SIG-M5 treated with dmso at 0.1 percent for 504 hours (cell line): ENCODE data around the gene NLGN2.
"Not testable (repeated sequence)": the region's sequence is repeated elsewhere in the genome, so short reads cannot be mapped to it uniquely, and the experiment has no call there.

Source experiments
- DNase-seq: peaks from one replicate; lab custom pipeline; 2025; ENCODE audit not compliant: unreplicated experiment; lab: John Stamatoyannopoulos, UW

Gene NLGN2

DNA sequence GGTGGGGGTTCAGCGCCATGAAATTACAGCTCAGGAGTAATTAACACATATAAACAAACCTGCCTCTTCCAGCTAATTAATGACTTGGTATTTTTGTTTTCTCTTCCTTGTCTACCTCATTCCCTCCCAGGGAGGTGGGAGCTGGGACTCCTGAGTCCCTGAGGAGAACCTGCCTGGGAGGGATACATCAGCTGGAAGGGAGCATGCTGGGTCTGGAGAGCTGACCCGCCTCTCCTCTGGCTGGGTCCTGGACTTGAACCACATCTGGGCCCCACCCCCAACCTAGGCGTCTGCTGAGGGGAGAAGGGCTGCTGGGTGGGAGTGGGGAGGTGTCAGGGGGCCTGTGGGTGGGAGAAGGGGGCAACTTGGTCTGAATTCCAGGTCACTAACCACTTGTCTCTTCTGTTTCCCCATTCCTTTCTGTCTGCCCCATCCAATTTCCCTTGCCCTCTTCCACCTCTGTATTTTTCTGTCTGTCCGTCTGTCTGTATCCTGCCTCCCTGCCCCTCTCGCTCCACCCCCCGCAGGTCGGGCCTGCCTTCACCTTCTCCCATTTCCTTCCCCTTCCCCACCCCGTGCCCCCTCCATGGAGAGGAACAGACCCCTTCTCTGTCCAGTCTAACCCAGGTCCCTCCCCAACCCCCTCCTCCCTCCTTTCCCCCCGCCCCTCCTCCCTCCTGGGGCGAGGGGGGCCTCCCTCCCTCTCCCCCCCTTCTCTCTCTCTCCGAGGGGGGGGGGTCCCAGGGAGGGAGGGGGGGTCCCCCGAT, at the start of gene NLGN2:
TSS of gene NLGN2 (plus strand) at position 361 of the 767 bp plus-strand sequence. CDS start 411 bp downstream, outside the sequence.
- no peak for DNase-seq

GRCh38 chr17:7361906-7362305, 45.7 kb upstream of the NLGN2 start:
- DNase-seq: no peak

DNA sequence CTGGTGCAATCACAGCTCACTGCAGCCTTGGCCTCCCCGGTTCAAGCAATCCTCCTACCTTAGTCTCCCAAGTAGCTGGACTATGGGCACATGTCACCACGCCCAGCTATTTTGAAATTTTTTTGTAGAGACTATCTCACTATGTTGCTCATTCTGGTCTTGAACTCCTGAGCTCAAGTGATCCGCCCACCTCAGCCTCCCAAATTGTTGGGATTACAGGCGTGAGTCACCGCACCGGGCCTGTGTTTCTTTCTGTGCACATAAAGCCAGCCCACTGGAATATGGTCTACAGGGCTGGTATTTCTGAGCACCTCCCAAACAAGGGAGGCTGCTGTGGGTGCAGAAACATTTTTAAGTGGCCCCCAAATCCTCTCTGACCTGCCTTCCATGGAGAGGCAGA, 44.3 kb upstream of the NLGN2 start:
- no peak for DNase-seq

DNA sequence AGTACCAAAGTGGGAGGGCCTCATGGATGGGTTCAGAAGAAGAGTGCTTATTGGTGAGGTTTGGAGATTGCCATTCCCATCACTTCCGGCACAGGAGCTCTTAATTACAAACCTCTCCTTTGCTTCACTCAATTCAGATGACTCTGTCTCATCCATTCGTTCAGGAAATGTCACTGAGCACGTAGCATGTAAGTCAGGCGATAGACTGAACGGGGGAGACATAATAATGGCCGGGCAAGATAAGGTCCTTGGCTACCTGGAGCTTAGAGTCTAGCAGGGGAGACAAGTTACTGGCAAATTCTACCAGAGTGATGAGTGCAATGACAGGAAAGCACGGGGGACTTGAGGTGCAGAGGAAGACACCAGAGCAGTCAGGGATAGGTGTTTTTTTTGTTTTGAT, 41.7 kb upstream of the NLGN2 start:
- not testable (repeated sequence) for DNase-seq

GRCh38 chr17:7367083-7367482, 40.6 kb upstream of the NLGN2 start:
- DNase-seq: no peak

DNA sequence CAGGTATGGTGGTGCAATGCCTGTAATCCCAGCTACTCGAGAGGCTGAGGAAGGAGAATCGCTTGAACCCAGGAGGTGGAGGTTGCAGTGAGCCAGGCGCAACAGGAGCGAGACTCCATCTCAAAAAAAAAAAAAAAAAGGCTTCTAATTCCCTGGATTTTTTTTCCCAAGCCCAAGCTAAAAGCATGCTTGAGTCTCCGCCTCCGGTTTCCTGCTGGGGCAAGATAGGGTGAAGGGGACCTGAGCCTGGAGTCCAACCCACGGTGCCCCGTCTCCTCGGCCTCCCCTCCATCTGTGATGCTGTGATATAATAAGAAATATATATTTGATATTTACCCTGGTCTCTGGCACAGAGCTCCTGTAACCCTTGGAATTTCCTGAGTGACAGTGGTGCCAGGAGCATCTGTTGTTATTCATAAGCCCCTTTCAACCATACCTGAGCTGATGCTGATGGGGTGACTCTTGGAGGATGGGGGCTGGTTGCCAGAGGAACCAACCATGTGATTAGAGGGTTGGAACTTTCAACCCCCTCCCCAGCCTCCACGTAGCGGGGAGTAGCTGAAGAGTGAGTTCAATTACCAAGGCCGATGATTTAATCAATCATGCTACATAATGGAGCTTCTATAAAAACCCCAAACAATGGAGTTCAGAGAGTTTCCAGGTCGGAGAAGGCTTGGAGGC, 39.6 kb upstream of the NLGN2 start:
- DNase-seq: no peak

- not testable (repeated sequence) for DNase-seq
Measured at GRCh38 chr17:7368599-7368994, 39.0 kb upstream of the NLGN2 start.

DNA sequence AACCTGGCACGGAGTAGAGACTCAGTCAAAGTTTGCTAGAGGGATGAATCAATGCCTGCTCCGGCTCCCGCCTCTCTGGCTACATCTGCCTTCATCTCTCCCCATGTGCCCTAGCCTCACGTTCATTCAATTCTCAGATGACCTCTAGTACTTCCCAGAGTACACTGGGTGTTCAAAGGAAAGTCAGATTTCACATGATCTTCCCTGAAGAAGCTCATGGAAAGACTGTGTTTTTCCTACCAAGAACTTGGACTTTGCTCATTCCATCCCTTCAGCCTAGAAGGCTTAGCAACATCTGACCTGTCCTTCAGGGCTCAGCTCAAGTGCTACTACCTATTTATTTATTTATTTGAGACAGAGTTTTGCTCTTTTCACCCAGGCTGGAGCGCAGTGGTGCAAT, 37.8 kb upstream of the NLGN2 start:
- no peak for DNase-seq

DNA sequence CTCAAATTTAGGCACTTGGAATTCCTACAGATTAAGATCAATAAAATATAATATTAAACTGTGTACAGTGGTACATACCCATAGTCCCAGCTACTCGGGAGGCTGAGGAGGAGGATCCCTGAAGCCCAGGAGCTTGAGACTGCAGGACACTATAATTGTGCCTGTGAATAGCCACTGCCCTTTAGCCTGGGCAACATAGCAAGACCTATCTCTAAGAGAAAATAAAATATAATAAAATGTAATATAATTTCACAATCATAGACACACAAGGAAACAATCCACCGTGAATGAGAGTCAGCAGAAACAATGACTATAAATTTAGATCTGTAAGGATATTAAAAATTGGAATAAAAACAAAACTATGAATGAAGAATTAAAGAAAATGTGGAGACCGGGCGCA, 36.8 kb upstream of the NLGN2 start:
- no peak for DNase-seq

DNA sequence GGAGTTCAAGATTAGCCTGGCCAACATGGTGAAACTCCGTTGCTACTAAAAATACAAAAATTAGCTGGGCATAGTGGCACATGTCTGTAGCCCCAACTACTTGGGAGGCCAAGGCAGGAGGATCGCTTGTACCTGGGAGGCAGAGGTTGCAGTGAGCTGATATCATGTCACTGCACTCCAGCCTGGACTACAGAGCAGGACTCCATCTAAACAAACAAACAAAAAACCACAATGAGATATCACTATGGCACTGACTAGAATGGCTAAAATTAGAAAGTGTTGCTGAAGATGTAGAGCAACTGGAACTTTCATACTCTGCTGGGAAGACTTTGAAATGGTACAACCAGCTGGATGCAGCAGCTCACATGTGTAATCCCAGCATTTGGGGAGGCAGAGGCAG, 33.3 kb upstream of the NLGN2 start:
- DNase-seq: no peak

DNA sequence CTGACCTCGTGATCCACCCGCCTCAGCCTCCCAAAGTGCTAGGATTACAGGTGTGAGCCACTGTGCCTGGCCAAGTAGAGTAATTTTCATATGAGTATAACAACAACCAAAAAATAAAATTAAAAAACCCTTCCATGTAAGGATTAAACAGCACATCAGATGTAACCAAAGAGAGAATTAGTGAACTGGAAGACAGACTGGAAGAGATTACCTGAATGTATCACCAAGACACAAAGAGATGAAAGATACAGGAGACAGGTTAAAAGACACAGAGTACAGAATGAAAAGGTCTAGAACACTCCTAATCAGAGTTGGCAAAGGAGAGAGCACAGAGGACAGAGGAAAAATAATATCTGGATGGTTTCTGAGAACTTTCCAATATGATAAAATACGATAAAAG, 28.5 kb upstream of the NLGN2 start:
- no peak for DNase-seq

- DNase-seq: no peak
Measured at GRCh38 chr17:7380321-7380720, 27.3 kb upstream of the NLGN2 start.

DNA sequence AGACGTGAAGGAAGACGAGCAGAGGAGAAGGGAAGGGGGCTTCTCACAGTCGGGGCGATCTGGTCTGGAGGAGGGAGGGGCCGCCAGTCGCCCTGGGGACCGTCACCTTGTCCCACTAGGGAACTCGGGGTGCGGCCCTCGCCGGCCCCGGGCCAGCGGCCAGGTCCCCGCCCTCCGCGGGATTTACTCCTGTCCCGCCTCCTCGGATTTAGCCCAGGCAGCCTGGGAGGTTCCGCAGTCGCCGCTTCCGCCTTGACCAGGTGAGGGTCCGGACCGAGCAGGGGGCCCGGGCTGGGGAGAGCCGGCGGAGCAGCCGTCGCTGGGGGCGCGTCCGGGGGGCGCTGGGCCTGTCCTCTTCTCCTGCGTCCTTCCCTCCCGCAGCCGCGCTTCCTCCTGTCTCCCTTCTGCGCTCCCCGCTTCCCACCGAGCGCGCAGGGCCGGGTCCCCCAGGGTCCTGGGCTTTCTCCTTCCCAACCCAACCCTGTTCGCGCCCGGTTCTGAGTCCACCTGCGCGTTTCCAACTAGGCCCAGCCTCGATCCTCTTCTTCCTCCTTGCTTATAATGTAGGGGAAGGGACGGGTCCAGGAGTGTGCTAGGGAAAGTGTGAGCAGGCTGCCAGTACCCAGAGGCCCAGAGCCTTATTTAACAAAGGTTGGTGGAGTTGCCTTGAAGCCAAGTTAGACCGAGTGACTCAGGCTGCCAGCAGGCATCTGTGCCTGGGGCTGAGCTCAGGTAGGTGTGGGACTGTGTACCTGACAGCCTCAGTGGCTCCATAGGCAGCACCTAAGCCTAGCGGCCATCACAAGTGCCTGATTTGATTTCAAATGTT, 26.6 kb upstream of the NLGN2 start, which contains the start of gene TNK1:
TSS of gene TNK1 (plus strand) at position 235 of the 829 bp plus-strand sequence. CDS start 1,838 bp downstream, outside the sequence.
- DNase-seq: no peak

- DNase-seq: no peak
Measured at GRCh38 chr17:7382901-7383300, 24.7 kb upstream of the NLGN2 start.

DNA sequence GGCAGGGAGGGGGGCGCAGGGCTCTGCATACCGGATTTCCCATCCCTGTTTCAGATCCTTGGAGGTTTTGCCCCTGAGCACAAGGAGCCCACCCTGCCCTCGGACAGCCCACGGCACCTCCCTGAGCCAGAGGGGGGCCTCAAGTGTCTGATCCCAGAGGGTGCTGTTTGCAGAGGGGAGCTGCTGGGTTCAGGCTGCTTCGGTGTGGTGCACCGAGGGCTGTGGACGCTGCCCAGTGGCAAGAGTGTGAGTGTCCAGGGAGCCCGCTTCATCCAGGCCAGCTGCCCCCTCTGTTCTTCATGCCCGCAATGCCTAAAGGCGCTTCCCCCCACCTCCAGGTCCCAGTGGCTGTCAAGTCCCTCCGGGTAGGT, 24.3 kb upstream of the NLGN2 start:
- DNase-seq: no peak

GRCh38 chr17:7383742-7384488, 23.7 kb upstream of the NLGN2 start:
- DNase-seq: peak; percentile 8

DNA sequence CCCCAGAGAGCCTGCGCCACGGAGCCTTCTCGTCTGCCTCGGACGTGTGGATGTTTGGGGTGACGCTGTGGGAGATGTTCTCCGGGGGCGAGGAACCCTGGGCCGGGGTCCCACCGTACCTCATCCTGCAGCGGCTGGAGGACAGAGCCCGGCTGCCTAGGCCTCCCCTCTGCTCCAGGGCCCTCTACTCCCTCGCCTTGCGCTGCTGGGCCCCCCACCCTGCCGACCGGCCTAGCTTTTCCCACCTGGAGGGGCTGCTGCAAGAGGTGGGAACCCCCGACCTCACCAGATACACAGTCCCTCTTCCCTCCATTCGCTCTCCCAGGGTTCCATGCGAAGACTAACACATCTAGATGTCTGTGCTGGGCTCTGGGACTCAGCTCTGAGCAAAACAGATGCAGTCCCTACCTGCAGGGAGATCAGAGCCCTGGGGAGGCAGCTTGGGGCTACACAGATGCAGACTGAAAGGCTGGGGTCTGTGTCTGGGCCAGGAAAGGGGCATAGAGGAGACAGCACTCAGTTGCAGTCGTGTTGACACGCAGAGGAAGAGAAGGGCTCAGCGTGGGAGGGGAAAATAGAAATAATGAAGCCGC, 23.1 kb upstream of the NLGN2 start:
- no peak for DNase-seq

- no peak for DNase-seq
Measured at GRCh38 chr17:7388856-7389255, 18.8 kb upstream of the NLGN2 start.

DNA sequence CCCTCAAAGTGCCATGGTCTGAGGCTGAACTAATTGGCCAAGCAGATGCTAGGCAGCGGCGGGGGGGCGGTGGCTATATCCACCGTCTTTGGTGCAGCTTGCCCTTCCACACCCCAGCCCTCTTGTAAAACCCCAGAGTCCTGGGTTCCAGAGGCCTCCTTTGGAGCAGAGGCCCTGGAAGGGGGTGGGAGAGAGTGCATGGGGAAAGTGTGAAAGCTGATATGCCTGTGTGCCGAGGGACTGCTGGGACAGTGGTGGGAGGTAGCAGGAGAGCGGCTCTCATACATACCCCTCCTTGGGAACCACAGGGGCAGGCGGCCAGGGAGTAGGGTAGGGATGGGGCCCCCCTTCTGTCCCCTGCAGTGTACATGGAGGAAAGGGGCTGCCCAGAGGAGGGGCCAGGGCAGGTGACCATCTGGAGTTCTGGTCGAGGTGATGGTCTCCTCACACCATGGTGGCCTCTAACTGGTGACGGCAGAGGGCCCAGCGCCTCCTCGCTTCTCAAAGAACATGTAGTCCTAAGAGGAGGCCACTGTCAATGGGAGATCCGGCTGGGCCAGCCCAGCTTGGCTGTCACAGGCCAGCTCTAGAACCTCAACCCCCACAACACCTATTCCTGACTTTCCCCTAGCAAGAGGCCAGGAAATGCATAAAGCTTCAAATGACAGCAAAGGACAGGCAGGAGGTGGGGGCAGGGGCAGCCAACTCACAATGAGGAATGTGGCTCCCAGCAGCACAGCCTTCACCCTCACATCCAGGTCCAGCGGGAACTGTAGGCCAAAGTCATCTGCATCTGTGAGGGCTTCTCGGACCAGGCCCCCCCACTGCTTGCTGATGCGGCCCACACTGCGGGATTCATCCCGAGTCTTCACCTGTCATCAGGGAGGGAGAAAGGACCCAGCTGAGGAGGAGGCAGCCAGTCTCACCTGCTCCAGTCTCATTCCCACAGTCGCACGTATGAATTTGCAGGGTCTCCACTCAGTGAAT, 17.4 kb upstream of the NLGN2 start:
- DNase-seq: no peak
